Measurements from ENCODE around the gene RPS2.
A peak's percentile ranks its signal among the peaks of the same experiment; 100 is the strongest.

RPS2 gene

GRCh38 chr16:1976216-1976520 is 11.5 kb upstream of the RPS2 start:
- ChIA-PET POLR2A (interaction anchor here (0.5 to 10.1 kb wide), 3 partner anchors 11 to 179 kb away, joined by 4 to 76 read pairs (median 6); partner anchors contain the start of genes RPS2 and TRAF7), CTCF (no interaction called here)
- Histone ChIP-seq H3K9me3 (ENCODE audit: control insufficient read depth, insufficient read depth, low read depth, low read length) (no peaks in the 10 kb centered on the region), H3K4me1 (ENCODE audit: control insufficient read depth, insufficient read depth, low read length) (no peaks in the 10 kb centered on the region), H3K4me3 (ENCODE audit: low read depth, low read length) (no peak overlapping the region), H3K27ac (ENCODE audit: extremely low read depth, low read depth, low read length) (no peak overlapping the region), H3K36me3 (ENCODE audit: control insufficient read depth in 2 of 2, insufficient read depth in 1 of 2, low read length in 2 of 2) (peaks cover 0 to 59% of the 10 kb centered on the region in 2 experiments; a peak in 1 of 3 replicates)
- TF ChIP-seq ZNF48 (tag by site-specific recombination; IDR thresholded peaks at IDR 0.05) = no peak
- no peak for TF ChIP-seq ZNF138 (tag by site-specific recombination; IDR thresholded peaks at IDR 0.05; ENCODE audit: borderline replicate concordance)
- TF ChIP-seq ZNF148 (tag by site-specific recombination; IDR thresholded peaks at IDR 0.05; ENCODE audit: borderline replicate concordance) = no peak
- TF ChIP-seq ZNF26 (tag by site-specific recombination; IDR thresholded peaks at IDR 0.05) = no peak
- no peak for TF ChIP-seq ZNF311 (tag by site-specific recombination; IDR thresholded peaks at IDR 0.05; ENCODE audit: borderline replicate concordance)

GRCh38 chr16:1975432-1976215 is 11.0 kb upstream of the RPS2 start:
- ChIA-PET POLR2A (interaction anchor here (1.2 to 10.1 kb wide), 2 partner anchors 10 to 180 kb away, joined by 4 to 76 read pairs; partner anchors contain the start of genes RPS2 and TRAF7), CTCF (interaction anchor here (0.5 kb wide), 1 partner anchor 7 kb away, joined by 4 read pairs; no protein-coding TSS in a partner anchor)
- no peak overlapping the region for H3K4me3 ChIP-seq (ENCODE audit: low read depth, low read length)
- no peaks in the 10 kb centered on the region for H3K4me1 ChIP-seq (ENCODE audit: control insufficient read depth, insufficient read depth, low read length)
- H3K36me3 ChIP-seq (ENCODE audit: control insufficient read depth in 2 of 2, insufficient read depth in 1 of 2, low read length in 2 of 2) = peaks cover 0 to 59% of the 10 kb centered on the region in 2 experiments; a peak in 1 of 3 replicates
- TF ChIP-seq SCRT1 (tag by site-specific recombination; IDR thresholded peaks at IDR 0.05; ENCODE audit: borderline replicate concordance) (peak; percentile 76; the same call in 1 of the 2 replicates), ZNF658 (tag by site-specific recombination; IDR thresholded peaks at IDR 0.05) (no peak), SCRT2 (tag by site-specific recombination; IDR thresholded peaks at IDR 0.05) (peak; percentile 93)
- no peak overlapping the region for H3K27ac ChIP-seq (ENCODE audit: extremely low read depth, low read depth, low read length)
- no peaks in the 10 kb centered on the region for H3K9me3 ChIP-seq (ENCODE audit: control insufficient read depth, insufficient read depth, low read depth, low read length)

GRCh38 chr16:1974157-1975070 is 9.8 kb upstream of the RPS2 start:
- ChIA-PET CTCF (interaction anchor here (0.6 kb wide), 1 partner anchor 96 kb away, joined by 3 read pairs; no protein-coding TSS in a partner anchor), POLR2A (interaction anchor here (10.1 kb wide), 1 partner anchor 9 kb away, joined by 76 read pairs; the partner anchor contains the start of gene RPS2)
- Histone ChIP-seq H3K4me3 (ENCODE audit: low read depth, low read length) (no peak overlapping the region), H3K36me3 (ENCODE audit: control insufficient read depth in 2 of 2, insufficient read depth in 1 of 2, low read length in 2 of 2) (peaks cover 0 to 54% of the 10 kb centered on the region in 2 experiments; a peak in 1 of 3 replicates), H3K27ac (ENCODE audit: extremely low read depth, low read depth, low read length) (no peak overlapping the region), H3K9me3 (ENCODE audit: control insufficient read depth, insufficient read depth, low read depth, low read length) (no peaks in the 10 kb centered on the region), H3K4me1 (ENCODE audit: control insufficient read depth, insufficient read depth, low read length) (no peaks in the 10 kb centered on the region)
- TF ChIP-seq ZNF785 (tag by site-specific recombination; IDR thresholded peaks at IDR 0.05) (no peak), ZNF132 (tag by site-specific recombination; IDR thresholded peaks at IDR 0.05; ENCODE audit: borderline replicate concordance) (no peak), PRDM10 (tag by site-specific recombination; IDR thresholded peaks at IDR 0.05) (no peak), BCL11B (tag by site-specific recombination; IDR thresholded peaks at IDR 0.05; ENCODE audit: low read depth) (no peak), ZNF2 (tag by site-specific recombination; IDR thresholded peaks at IDR 0.05) (no peak), ZBTB10 (tag by site-specific recombination; IDR thresholded peaks at IDR 0.05) (no peak), ZNF707 (tag by site-specific recombination; IDR thresholded peaks at IDR 0.05) (no peak), ZNF248 (tag by site-specific recombination; IDR thresholded peaks at IDR 0.05) (no peak), ZNF654 (tag by site-specific recombination; IDR thresholded peaks at IDR 0.05; ENCODE audit: low read depth) (no peak)
